A673 (cell line): ENCODE data around the gene KLHDC4. TPM values are rescaled to one million over a fixed set of nuclear protein-coding genes. Genes with fewer than 3 reads are reported as not detected.
"Not testable (repeated sequence)": the region's sequence is repeated elsewhere in the genome, so short reads cannot be mapped to it uniquely, and the experiment has no call there.

ENCODE experiments used
- Bru-seq: library from RNA; stranded (reverse); fragments of 400-500 nt; gene quantifications from one replicate; lab custom pipeline; 2021; lab: Mats Ljungman, UMichigan
- BruChase-seq, 2 experiments: library from RNA; stranded (reverse); fragments of 400-500 nt; gene quantifications; one replicate each; lab custom pipeline; 2021; lab: Mats Ljungman, UMichigan
- BruUV-seq: library from RNA; stranded (reverse); fragments of 400-500 nt; replicated peaks from 2 replicates; lab custom pipeline; 2021; lab: Mats Ljungman, UMichigan
- CTCF ChIA-PET: fragments of 300-600 bp; sonication (Branson Sonifier 250); formaldehyde crosslinking; loops from one replicate; lab custom pipeline; 2022; ENCODE audit warnings: antibody characterized with exemption; lab: Charles Lee
- POLR2A ChIA-PET: fragments of 300-600 bp; sonication (Branson Sonifier 250); formaldehyde crosslinking; loops from one replicate; lab custom pipeline; 2022; ENCODE audit warnings: antibody characterized with exemption; ENCODE audit not compliant: low non-redundant PET; lab: Charles Lee
- DNase-seq: peaks from one replicate; pipeline ENCODE4 v3.0.0-alpha.2; 2015; ENCODE audit warnings: low spot score
- H3K27ac ChIP-seq: fragments of 200-600 bp; sonication (generic); 2 replicates; pipeline ENCODE4 v1.5.1; 2016; ENCODE audit warnings: mixed run types, low read depth, mild to moderate bottlenecking, mixed read lengths, antibody characterized with exemption, low read length; ENCODE audit not compliant: poor library complexity, severe bottlenecking
- H3K27me3 ChIP-seq: fragments of 200-600 bp; sonication (generic); replicated peaks from 2 replicates; pipeline ENCODE4 v1.6.1; 2017; ENCODE audit warnings: mixed run types, low read depth, mild to moderate bottlenecking, mixed read lengths, antibody characterized with exemption, low read length; ENCODE audit not compliant: insufficient read depth, poor library complexity
- H3K36me3 ChIP-seq: fragments of 200-600 bp; sonication (generic); 2 replicates; pipeline ENCODE4 v1.6.1; 2016; ENCODE audit warnings: mixed run types, mild to moderate bottlenecking, mixed read lengths, antibody characterized with exemption, low read length; ENCODE audit not compliant: insufficient read depth, poor library complexity, severe bottlenecking
- H3K4me1 ChIP-seq: fragments of 200-600 bp; sonication (generic); 2 replicates; pipeline ENCODE4 v1.6.1; 2017; ENCODE audit warnings: mixed run types, mild to moderate bottlenecking, mixed read lengths, antibody characterized with exemption, low read length; ENCODE audit not compliant: insufficient read depth, poor library complexity, severe bottlenecking
- H3K4me3 ChIP-seq: fragments of 200-600 bp; sonication (generic); 2 replicates; pipeline ENCODE4 v1.5.1; 2016; ENCODE audit warnings: low read depth, mixed run types, mild to moderate bottlenecking, mixed read lengths, low read length; ENCODE audit not compliant: poor library complexity, severe bottlenecking
- H3K9me3 ChIP-seq: fragments of 200-600 bp; sonication (generic); 2 replicates; pipeline ENCODE4 v1.6.1; 2016; ENCODE audit warnings: mixed run types, low read depth, mild to moderate bottlenecking, mixed read lengths, antibody characterized with exemption, low read length; ENCODE audit not compliant: poor library complexity, severe bottlenecking
- EZH2 ChIP-seq: fragments of 200-600 bp; sonication (generic); IDR thresholded peaks from 2 replicates; pipeline ENCODE4 v1.6.1; 2017; ENCODE audit warnings: borderline replicate concordance, low read depth, mild to moderate bottlenecking, mixed read lengths, antibody characterized with exemption, low read length; ENCODE audit not compliant: poor library complexity, severe bottlenecking
- intact Hi-C: fragments of 100-400 bp; cut with micrococcal nuclease; formaldehyde crosslinking; loops from one replicate; pipeline ENCODE4 v1.10.0; 2022; ENCODE audit not compliant: unreplicated experiment
- long read RNA-seq: library from polyadenylated mRNA; stranded (forward); transcript quantifications from one replicate; pipeline ENCODE4 v2.0.0, GENCODE V29; 2022
- total RNA-seq: library from RNA; stranded (reverse); gene quantifications from 2 replicates; pipeline ENCODE4 v1.2.3, GENCODE V29; 2021
- TF ChIP-seq, protein P1 (sequence below): fragments of 300-800, 200-600 bp; sonication (generic); conservative IDR thresholded peaks from 2 replicates; pipeline ENCODE4 v1.5.1; 2017; ENCODE audit warnings: low read depth, mild to moderate bottlenecking, antibody characterized with exemption, low read length, moderate library complexity, mixed read lengths

KLHDC4 gene
- total RNA-seq (83.3 and 86.6 TPM in 2 replicates), Bru-seq, nascent RNA (percentile 69 among the genes with signal in this experiment), BruChase-seq, experiment 1, labeled RNA remaining after a 2-hour chase (percentile 76 among the genes with signal in this experiment), BruChase-seq, experiment 2, labeled RNA remaining after a 6-hour chase (percentile 87 among the genes with signal in this experiment)
- long read RNA-seq, full-length matches to known transcripts = 31 of 54 reads
- long read RNA-seq, partial matches to known transcripts = 5 of 54 reads
- long read RNA-seq, other reads (novel, unspliced or antisense) = 18 of 54 reads

DNA sequence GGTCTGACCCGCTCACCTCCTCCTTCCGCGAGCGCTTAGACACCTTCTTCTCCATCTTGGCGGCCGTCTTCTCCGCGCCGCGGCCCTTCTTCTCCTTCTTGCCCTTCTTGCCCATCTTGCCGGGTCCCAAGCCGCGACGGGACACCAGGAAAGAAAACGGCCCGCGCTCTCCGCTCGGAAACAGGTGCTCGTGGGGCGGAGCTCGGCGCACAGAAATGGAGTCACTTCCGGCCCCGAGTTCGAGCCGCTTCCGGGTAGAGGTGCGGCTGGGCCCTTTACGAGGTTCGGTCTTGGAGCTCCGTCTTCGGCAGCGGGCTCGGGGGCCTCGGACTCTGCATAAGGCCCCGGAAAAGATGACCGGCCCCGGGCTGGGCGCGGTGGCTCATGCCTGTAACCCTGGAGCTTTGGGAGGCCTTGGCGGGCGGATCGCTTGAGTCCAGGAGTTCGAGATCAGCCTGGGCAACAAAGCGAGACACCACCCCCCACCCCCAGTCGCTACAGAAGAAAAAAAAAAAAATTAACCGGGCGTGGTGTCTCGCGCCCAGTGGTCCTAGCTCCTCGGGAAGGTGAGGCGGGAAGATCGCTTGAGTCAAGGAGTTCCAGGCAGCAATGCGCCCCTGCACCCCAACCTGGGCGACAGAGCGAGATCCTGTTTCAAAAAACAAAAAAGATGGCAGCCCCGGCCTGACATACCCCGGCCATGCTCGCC lies at the start of gene KLHDC4:
TSS of gene KLHDC4 (minus strand) at position 211 of the 709 bp plus-strand sequence. CDS start at position 115, 96 bp downstream.
- BruUV-seq = TSS peak; percentile 86
- intact Hi-C loops = loop anchor here (5.0 to 10.0 kb wide), 2 partner anchors 361 to 806 kb away; partner anchors contain the start of gene ZC3H18
- H3K36me3 ChIP-seq = peaks cover 12% of the 10 kb centered on the region
- peak; percentile 92 for DNase-seq
- H3K9me3 ChIP-seq = no peaks in the 10 kb centered on the region
- peaks cover 7% of the 10 kb centered on the region for H3K4me1 ChIP-seq
- H3K4me3 ChIP-seq = peak within 1 kb of the TSS; percentile 96
- peak within 1 kb of the TSS; percentile 94 for H3K27ac ChIP-seq
- ChIA-PET POLR2A (interaction anchor here (0.5 kb wide), 1 partner anchor 226 kb away, joined by 15 read pairs; no protein-coding TSS in a partner anchor), CTCF (interaction anchor here (1.1 kb wide), 2 partner anchors 13 to 106 kb away, joined by 4 read pairs; no protein-coding TSS in a partner anchor)
- no peaks in the 10 kb centered on the region for H3K27me3 ChIP-seq
- TF ChIP-seq, protein P1, sequence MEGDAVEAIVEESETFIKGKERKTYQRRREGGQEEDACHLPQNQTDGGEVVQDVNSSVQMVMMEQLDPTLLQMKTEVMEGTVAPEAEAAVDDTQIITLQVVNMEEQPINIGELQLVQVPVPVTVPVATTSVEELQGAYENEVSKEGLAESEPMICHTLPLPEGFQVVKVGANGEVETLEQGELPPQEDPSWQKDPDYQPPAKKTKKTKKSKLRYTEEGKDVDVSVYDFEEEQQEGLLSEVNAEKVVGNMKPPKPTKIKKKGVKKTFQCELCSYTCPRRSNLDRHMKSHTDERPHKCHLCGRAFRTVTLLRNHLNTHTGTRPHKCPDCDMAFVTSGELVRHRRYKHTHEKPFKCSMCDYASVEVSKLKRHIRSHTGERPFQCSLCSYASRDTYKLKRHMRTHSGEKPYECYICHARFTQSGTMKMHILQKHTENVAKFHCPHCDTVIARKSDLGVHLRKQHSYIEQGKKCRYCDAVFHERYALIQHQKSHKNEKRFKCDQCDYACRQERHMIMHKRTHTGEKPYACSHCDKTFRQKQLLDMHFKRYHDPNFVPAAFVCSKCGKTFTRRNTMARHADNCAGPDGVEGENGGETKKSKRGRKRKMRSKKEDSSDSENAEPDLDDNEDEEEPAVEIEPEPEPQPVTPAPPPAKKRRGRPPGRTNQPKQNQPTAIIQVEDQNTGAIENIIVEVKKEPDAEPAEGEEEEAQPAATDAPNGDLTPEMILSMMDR = no peak
- TF ChIP-seq EZH2 = no peak

DNA sequence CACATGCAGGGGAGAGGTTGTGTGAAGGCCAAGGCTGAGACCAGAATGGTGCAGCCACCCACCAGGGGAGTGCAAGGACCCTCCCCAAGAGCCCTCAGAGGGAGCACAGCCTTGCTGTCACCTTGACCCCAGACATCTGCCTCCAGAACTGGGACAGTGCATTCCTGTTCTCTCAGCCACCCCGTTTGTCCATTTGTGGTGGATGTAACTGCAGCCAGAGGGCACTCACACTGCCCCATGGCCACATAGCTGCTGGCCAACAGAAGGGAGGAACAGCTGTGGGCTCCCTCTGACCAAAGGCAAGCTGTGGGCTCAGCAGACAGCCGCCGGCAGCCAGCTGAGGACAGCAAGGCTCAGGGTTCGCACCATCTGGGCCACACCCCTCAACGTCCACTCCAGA lies 49.8 kb upstream of the KLHDC4 start:
- no peaks in the 10 kb centered on the region for H3K36me3 ChIP-seq
- CTCF ChIA-PET = no interaction called here
- no peak overlapping the region for H3K4me3 ChIP-seq
- no peak overlapping the region for H3K27ac ChIP-seq
- no peaks in the 10 kb centered on the region for H3K4me1 ChIP-seq
- intact Hi-C loops = no loop called here
- TF ChIP-seq, protein P1 = no peak
- TF ChIP-seq EZH2 = no peak
- DNase-seq = no peak
- POLR2A ChIA-PET = no interaction called here
- no TSS peak for BruUV-seq
- H3K9me3 ChIP-seq = no peaks in the 10 kb centered on the region
- no peaks in the 10 kb centered on the region for H3K27me3 ChIP-seq

DNA sequence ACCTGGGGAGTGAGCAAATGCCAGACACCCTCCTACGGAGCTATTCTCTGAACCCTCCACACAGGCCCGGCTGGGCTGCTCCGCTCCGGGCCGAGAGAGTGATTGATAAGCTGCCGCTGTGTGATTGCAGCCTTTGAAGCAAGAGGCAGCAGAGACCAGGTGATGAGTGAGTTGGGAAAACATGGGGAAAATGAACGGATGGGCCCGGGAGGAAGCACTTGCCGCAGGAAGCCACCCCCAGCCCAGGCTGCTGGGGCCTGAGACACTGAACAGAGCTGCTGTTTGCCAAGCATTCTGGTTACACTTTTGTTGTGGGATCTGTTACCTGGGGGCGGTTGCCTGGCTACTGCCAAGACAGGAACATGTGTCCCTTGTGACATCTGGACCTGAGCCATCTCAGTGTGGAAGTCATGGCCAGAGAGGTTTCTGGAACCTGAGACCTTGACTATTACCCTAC lies 46.4 kb upstream of the KLHDC4 start:
- intact Hi-C loops = no loop called here
- no peak overlapping the region for H3K27ac ChIP-seq
- POLR2A ChIA-PET = no interaction called here
- TF ChIP-seq, protein P1 = no peak
- no peak for TF ChIP-seq EZH2
- DNase-seq = no peak
- no peak overlapping the region for H3K4me3 ChIP-seq
- H3K9me3 ChIP-seq = no peaks in the 10 kb centered on the region
- H3K36me3 ChIP-seq = no peaks in the 10 kb centered on the region
- CTCF ChIA-PET = no interaction called here
- H3K27me3 ChIP-seq = no peaks in the 10 kb centered on the region
- H3K4me1 ChIP-seq = peaks cover 15% of the 10 kb centered on the region
- no TSS peak for BruUV-seq

DNA sequence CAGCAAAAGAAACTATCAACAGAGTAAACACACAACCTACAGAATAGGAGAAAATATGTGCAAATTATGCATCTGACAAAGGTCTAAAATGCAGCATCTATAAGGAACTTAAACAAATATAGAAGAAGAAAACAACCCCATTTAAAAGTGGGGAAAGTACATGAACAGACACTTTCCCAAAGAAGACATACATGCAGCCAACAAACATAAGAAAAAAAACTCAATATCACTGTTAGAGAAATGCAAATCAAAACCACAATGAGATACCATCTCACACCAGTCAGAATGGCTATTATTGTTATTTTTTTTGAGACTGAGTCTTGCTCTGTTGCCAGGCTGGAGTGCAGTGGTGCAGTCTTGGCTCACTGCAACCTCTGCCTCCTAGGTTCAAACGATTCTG lies 45.7 kb upstream of the KLHDC4 start:
- BruUV-seq, POLR2A ChIA-PET, H3K36me3 ChIP-seq, H3K27ac ChIP-seq, CTCF ChIA-PET, H3K27me3 ChIP-seq, DNase-seq, intact Hi-C loops, H3K9me3 ChIP-seq, H3K4me3 ChIP-seq: not testable (repeated sequence)
- peaks cover 23% of the 10 kb centered on the region for H3K4me1 ChIP-seq
